Endodermal cell (in vitro differentiated cells): ENCODE data around the gene CEP170B. TPM values are rescaled to one million over a fixed set of nuclear protein-coding genes. Genes with fewer than 3 reads are reported as not detected.
"Not testable (repeated sequence)": the region's sequence is repeated elsewhere in the genome, so short reads cannot be mapped to it uniquely, and the experiment has no call there.

Experiments
- DNase-seq: peaks from one replicate; pipeline ENCODE4 v3.0.0-alpha.2; 2017
- H3K27ac ChIP-seq: 2 replicates; pipeline ENCODE4 v1.5.1; 2013; ENCODE audit warnings: mild to moderate bottlenecking, low read depth, low read length, moderate library complexity
- H3K27me3 ChIP-seq: 2 replicates; pipeline ENCODE4 v1.6.1; 2013; ENCODE audit warnings: mild to moderate bottlenecking, low read length, moderate library complexity; ENCODE audit not compliant: insufficient read depth, control insufficient read depth, poor library complexity, severe bottlenecking
- H3K36me3 ChIP-seq: 2 replicates; pipeline ENCODE4 v1.7.0; 2013; ENCODE audit warnings: mild to moderate bottlenecking, low read length, moderate library complexity; ENCODE audit not compliant: control insufficient read depth, insufficient read depth
- H3K4me1 ChIP-seq: one replicate; pipeline ENCODE4 v1.7.0; 2013; ENCODE audit warnings: low read length; ENCODE audit not compliant: control insufficient read depth, insufficient read depth
- H3K4me3 ChIP-seq: 2 replicates; pipeline ENCODE4 v1.5.1; 2013; ENCODE audit warnings: mild to moderate bottlenecking, low read length, moderate library complexity
- H3K9ac ChIP-seq: 2 replicates; pipeline ENCODE4 v1.6.1; 2013; ENCODE audit warnings: mild to moderate bottlenecking, low read length, moderate library complexity; ENCODE audit not compliant: poor library complexity, severe bottlenecking; ENCODE audit errors: extremely low read depth
- H3K9me3 ChIP-seq: 2 replicates; pipeline ENCODE4 v1.6.1; 2013; ENCODE audit warnings: mild to moderate bottlenecking, low read length, moderate library complexity; ENCODE audit not compliant: control insufficient read depth
- H3K27ac Mint-ChIP-seq: 2 replicates; pipeline ENCODE4 v1.8.0; 2020; ENCODE audit warnings: mixed read lengths
- H3K27me3 Mint-ChIP-seq: 2 replicates; pipeline ENCODE4 v1.8.0; 2021; ENCODE audit warnings: mild to moderate bottlenecking, mixed read lengths; ENCODE audit not compliant: insufficient read depth
- H3K36me3 Mint-ChIP-seq: 2 replicates; pipeline ENCODE4 v1.8.0; 2020; ENCODE audit warnings: low read depth, mixed read lengths
- H3K4me1 Mint-ChIP-seq: 2 replicates; pipeline ENCODE4 v1.8.0; 2020; ENCODE audit warnings: mixed read lengths
- H3K4me3 Mint-ChIP-seq: 2 replicates; pipeline ENCODE4 v1.8.0; 2020; ENCODE audit warnings: mild to moderate bottlenecking, moderate library complexity, mixed read lengths
- H3K9me3 Mint-ChIP-seq: 2 replicates; pipeline ENCODE4 v1.8.0; 2020; ENCODE audit warnings: mild to moderate bottlenecking, mixed read lengths
- CTCF ChIP-seq: fragments of 200-600 bp; sonication (generic); conservative IDR thresholded peaks from 2 replicates; pipeline ENCODE4 v1.5.0; 2021; ENCODE audit warnings: antibody characterized with exemption, mild to moderate bottlenecking
- WGBS, 2 experiments: methylation state at CpG; one replicate each; pipeline versions ENCODE4 v1.1.5 to v1.1.7; 2013; ENCODE audit warnings: missing lambda C conversion rate in 2 of 2, mixed read lengths in 1 of 2; ENCODE audit not compliant: insufficient coverage in 1 of 2, insufficient read length in 1 of 2; 5-methylcytosine and 5-hydroxymethylcytosine counted together
- total RNA-seq, 2 donors: library from RNA; stranded (reverse); fragmentation: NEBNext Ultra II Directional in 1 of 2; extraction: Animal tissue kit (Norgen Biotek cat#: 25700) in 1 of 2; gene quantifications; 2 replicates in 1 of 2; 3 replicates in 1 of 2; pipeline ENCODE4 v1.2.1, GENCODE V29; 2021

CEP170B gene
- total RNA-seq, 2 donors from 2014 or later: 38.9 to 43.1 TPM

GRCh38 chr14:104887623-104888488 lies 22.8 kb downstream of the CEP170B start:
- no peaks in the 10 kb centered on the region for H3K4me1 Mint-ChIP-seq

GRCh38 chr14:104888489-104889374 lies 23.7 kb downstream of the CEP170B start:
- no peaks in the 10 kb centered on the region for H3K4me1 Mint-ChIP-seq
- Histone ChIP-seq H3K9me3 (no peaks in the 10 kb centered on the region), H3K4me3 (no peak overlapping the region), H3K27me3 (no peaks in the 10 kb centered on the region), H3K4me1 (no peaks in the 10 kb centered on the region), H3K9ac (no peak overlapping the region), H3K27ac (no peak overlapping the region), H3K36me3 (peaks cover 8% of the 10 kb centered on the region)
- no peak for TF ChIP-seq CTCF
- no peaks in the 10 kb centered on the region for H3K36me3 Mint-ChIP-seq
- H3K27me3 Mint-ChIP-seq: no peaks in the 10 kb centered on the region
- peak; percentile 32 for DNase-seq
- 95 to 96% methylated on average over 12 to 26 of the region's 26 CpGs for WGBS, 2 experiments
- no peak overlapping the region for H3K4me3 Mint-ChIP-seq
- H3K9me3 Mint-ChIP-seq: no peaks in the 10 kb centered on the region
- H3K27ac Mint-ChIP-seq: no peak overlapping the region

More at GRCh38 chr14:104887623-104888488, 22.8 kb downstream of the CEP170B start:
- Mint-ChIP-seq H3K36me3 (no peaks in the 10 kb centered on the region), H3K27me3 (no peaks in the 10 kb centered on the region), H3K27ac (no peak overlapping the region), H3K4me3 (no peak overlapping the region), H3K9me3 (no peaks in the 10 kb centered on the region)
- Histone ChIP-seq H3K36me3 (peaks cover 11% of the 10 kb centered on the region), H3K27ac (no peak overlapping the region), H3K9me3 (no peaks in the 10 kb centered on the region), H3K27me3 (no peaks in the 10 kb centered on the region), H3K9ac (no peak overlapping the region), H3K4me3 (no peak overlapping the region), H3K4me1 (no peaks in the 10 kb centered on the region)
- no peak for TF ChIP-seq CTCF
- WGBS, 2 experiments: 92 to 98% methylated on average over 21 to 33 of the region's 33 CpGs
- DNase-seq: peak; percentile 31

GRCh38 chr14:104889375-104889757 lies 24.3 kb downstream of the CEP170B start:
- H3K4me3 ChIP-seq: no peak overlapping the region
- Mint-ChIP-seq H3K9me3 (no peaks in the 10 kb centered on the region), H3K4me3 (no peak overlapping the region), H3K27me3 (no peaks in the 10 kb centered on the region), H3K36me3 (no peaks in the 10 kb centered on the region), H3K27ac (no peak overlapping the region), H3K4me1 (no peaks in the 10 kb centered on the region)
- peak; percentile 42 for DNase-seq
- TF ChIP-seq CTCF: no peak
- H3K27me3 ChIP-seq: no peaks in the 10 kb centered on the region
- no peaks in the 10 kb centered on the region for H3K4me1 ChIP-seq
- H3K9me3 ChIP-seq: no peaks in the 10 kb centered on the region
- peaks cover 6% of the 10 kb centered on the region for H3K36me3 ChIP-seq
- H3K9ac ChIP-seq: no peak overlapping the region
- H3K27ac ChIP-seq: no peak overlapping the region
- WGBS, 2 experiments: 92 to 94% methylated on average over 14 to 23 of the region's 23 CpGs

GRCh38 chr14:104890292-104890691 lies 25.2 kb downstream of the CEP170B start:
- not testable (repeated sequence) for H3K9me3 ChIP-seq, H3K9me3 Mint-ChIP-seq, H3K36me3 Mint-ChIP-seq, H3K27ac Mint-ChIP-seq, H3K9ac ChIP-seq, H3K27me3 ChIP-seq, H3K36me3 ChIP-seq, H3K4me3 ChIP-seq, H3K4me1 Mint-ChIP-seq, H3K27ac ChIP-seq, H3K27me3 Mint-ChIP-seq, H3K4me3 Mint-ChIP-seq, H3K4me1 ChIP-seq, DNase-seq
